CD14-positive monocyte (primary cell): ENCODE measurements around the gene ACSBG1. TPM values are rescaled to one million over a fixed set of nuclear protein-coding genes. Genes with fewer than 3 reads are reported as not detected.

ENCODE experiments used
- DNase-seq, 3 donors: peaks; one replicate each; pipeline ENCODE4 v3.0.0-alpha.2; 2011 to 2022
- H2AFZ ChIP-seq: 2 replicates; pipeline ENCODE4 v1.6.0; 2012; ENCODE audit warnings: mild to moderate bottlenecking, low read depth, low read length, inconsistent platforms; ENCODE audit not compliant: insufficient read depth, poor library complexity, severe bottlenecking
- H3K27ac ChIP-seq, 2 donors: 1 replicate in 1 of 2; 2 replicates in 1 of 2; pipeline ENCODE4 v1.5.1; 2012 to 2013; ENCODE audit warnings: low read length in 2 of 2, control low read depth in 1 of 2, inconsistent platforms in 1 of 2, low read depth in 1 of 2, mild to moderate bottlenecking in 1 of 2
- H3K27me3 ChIP-seq, 2 donors: one replicate each; pipeline versions ENCODE4 v1.6.0 to v1.6.1; 2011 to 2013; ENCODE audit warnings: low read length in 2 of 2; ENCODE audit not compliant: control insufficient read depth in 2 of 2, insufficient read depth in 2 of 2
- H3K36me3 ChIP-seq, 2 donors: replicated peaks in 1 of 2; 1 replicate in 1 of 2; 2 replicates in 1 of 2; pipeline versions ENCODE4 v1.5.1 to v1.6.1; 2012 to 2013; ENCODE audit warnings: low read length in 2 of 2, control low read depth in 1 of 2, inconsistent platforms in 1 of 2, mild to moderate bottlenecking in 1 of 2; ENCODE audit not compliant: insufficient read depth in 2 of 2, control insufficient read depth in 1 of 2
- H3K4me1 ChIP-seq, 2 donors: 1 replicate in 1 of 2; 2 replicates in 1 of 2; pipeline versions ENCODE4 v1.5.1 to v1.6.1; 2012 to 2013; ENCODE audit warnings: low read length in 2 of 2, control low read depth in 1 of 2, inconsistent platforms in 1 of 2, mild to moderate bottlenecking in 1 of 2, moderate library complexity in 1 of 2; ENCODE audit not compliant: insufficient read depth in 2 of 2, control insufficient read depth in 1 of 2
- H3K4me2 ChIP-seq: replicated peaks from 2 replicates; pipeline ENCODE3; 2012; ENCODE audit warnings: low read length, moderate library complexity, mild to moderate bottlenecking; ENCODE audit not compliant: poor library complexity, severe bottlenecking; ENCODE audit errors: extremely low read depth
- H3K4me3 ChIP-seq, 3 experiments: fragments of 200-600 bp in 1 of 3; sonication (generic) in 1 of 3; replicated peaks in 1 of 3; 1 replicate in 2 of 3; 2 replicates in 1 of 3; pipeline ENCODE4 v1.5.1; 2011 to 2013; ENCODE audit warnings: low read length in 3 of 3, mild to moderate bottlenecking in 3 of 3, control low read depth in 2 of 3, low read depth in 2 of 3, inconsistent platforms in 1 of 3, moderate library complexity in 1 of 3
- H3K79me2 ChIP-seq: 2 replicates; pipeline ENCODE4 v1.6.0; 2012; ENCODE audit warnings: mild to moderate bottlenecking, control low read depth, inconsistent platforms, low read length, moderate library complexity; ENCODE audit not compliant: insufficient read depth
- H3K9ac ChIP-seq: 2 replicates; pipeline ENCODE4 v1.6.0; 2017; ENCODE audit warnings: low read length, mild to moderate bottlenecking; ENCODE audit not compliant: insufficient read depth, poor library complexity, severe bottlenecking
- H3K9me3 ChIP-seq, 2 donors: replicated peaks in 1 of 2; 1 replicate in 1 of 2; 2 replicates in 1 of 2; pipeline versions ENCODE4 v1.5.1 to v1.6.1; 2012 to 2013; ENCODE audit warnings: low read length in 2 of 2, control low read depth in 1 of 2; ENCODE audit not compliant: control insufficient read depth in 1 of 2, insufficient read depth in 1 of 2
- H4K20me1 ChIP-seq: 2 replicates; pipeline ENCODE4 v1.6.0; 2012; ENCODE audit warnings: mild to moderate bottlenecking, low read length, control low read depth, moderate library complexity; ENCODE audit not compliant: insufficient read depth
- H3K27ac Mint-ChIP-seq, 7 donors: one replicate each; pipeline ENCODE4 v1.8.0; 2020; ENCODE audit warnings: mild to moderate bottlenecking in 7 of 7, mixed read lengths in 7 of 7, moderate library complexity in 6 of 7, inconsistent platforms in 2 of 7
- H3K27me3 Mint-ChIP-seq, 3 donors: one replicate each; pipeline ENCODE4 v1.8.0; 2021 to 2022; ENCODE audit warnings: low read depth in 3 of 3, mild to moderate bottlenecking in 3 of 3, mixed read lengths in 3 of 3, moderate library complexity in 3 of 3, inconsistent platforms in 1 of 3
- H3K36me3 Mint-ChIP-seq, 2 donors: one replicate each; pipeline ENCODE4 v1.8.0; 2020; ENCODE audit warnings: mixed read lengths in 2 of 2, inconsistent platforms in 1 of 2, mild to moderate bottlenecking in 1 of 2
- H3K4me1 Mint-ChIP-seq: one replicate; pipeline ENCODE4 v1.8.0; 2020; ENCODE audit warnings: mild to moderate bottlenecking, mixed read lengths
- H3K4me3 Mint-ChIP-seq, 2 donors: one replicate each; pipeline ENCODE4 v1.8.0; 2020; ENCODE audit warnings: mild to moderate bottlenecking in 2 of 2, mixed read lengths in 2 of 2, moderate library complexity in 1 of 2
- H3K9me3 Mint-ChIP-seq, 7 donors: one replicate each; pipeline ENCODE4 v1.8.0; 2020 to 2022; ENCODE audit warnings: mixed read lengths in 7 of 7, mild to moderate bottlenecking in 6 of 7, moderate library complexity in 6 of 7, inconsistent platforms in 2 of 7
- WGBS: methylation state at CpG from one replicate; pipeline ENCODE4 v1.1.5; 2013; ENCODE audit warnings: missing lambda C conversion rate; ENCODE audit not compliant: insufficient coverage; 5-methylcytosine and 5-hydroxymethylcytosine counted together
- intact Hi-C, 2 donors: fragments of 100-400 bp; cut with micrococcal nuclease; formaldehyde crosslinking; loops; one replicate each; pipeline versions ENCODE4 v1.15.0 to v1.15.1; 2023
- polyA plus RNA-seq, 3 donors: library from polyadenylated mRNA; depleted of rRNA in 1 of 3; unstranded in 2 of 3; stranded (reverse) in 1 of 3; fragments of 300-500 nt in 2 of 3; fragments of >200 nt in 1 of 3; fragmentation: Illumina TruSeq in 2 of 3; gene quantifications; 1 replicate in 2 of 3; 2 replicates in 1 of 3; pipeline ENCODE4 v1.2.3, GENCODE V29; 2012 to 2021
- TF ChIP-seq, protein P1 (sequence below): fragments of 200-600 bp; IDR thresholded peaks from one replicate; pipeline ENCODE4 v1.8.0; 2022; ENCODE audit warnings: antibody characterized with exemption, mild to moderate bottlenecking

Gene ACSBG1
- polyA plus RNA-seq, 3 donors: 0.01 TPM; not detected in 2

DNA sequence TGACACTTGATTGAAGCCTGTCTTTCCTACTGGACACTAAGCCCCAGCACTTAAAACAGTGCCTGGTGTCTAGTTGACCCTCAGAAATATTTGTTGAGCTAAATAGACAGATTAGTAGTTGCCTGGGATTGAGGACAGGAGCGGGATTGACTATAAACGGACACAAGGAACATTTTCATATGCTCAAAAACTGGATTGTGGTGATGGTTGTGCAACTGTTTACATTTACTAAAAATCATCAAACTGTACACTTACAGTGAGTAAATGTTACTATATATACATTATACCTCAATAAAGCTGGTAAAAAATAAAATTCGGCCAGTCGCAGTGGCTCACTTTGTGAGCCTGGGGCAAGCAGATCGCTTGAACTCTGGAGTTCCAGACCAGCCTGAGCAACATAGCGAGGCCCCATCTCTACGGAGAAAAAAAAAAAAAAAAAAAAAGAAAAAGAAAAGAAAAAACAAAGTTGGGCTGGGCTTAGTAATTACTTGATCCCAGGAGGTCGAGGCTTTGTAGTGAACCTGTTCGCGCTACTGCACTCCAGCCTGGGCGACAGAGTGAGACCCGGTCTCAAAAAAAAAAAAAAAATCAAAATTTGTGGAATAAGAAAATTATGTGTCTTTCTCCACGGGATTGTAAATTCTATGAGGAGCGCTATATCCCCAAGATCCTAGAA, 85.8 kb downstream of the ACSBG1 start:
- Histone ChIP-seq H4K20me1 (peaks cover 9% of the 10 kb centered on the region), H3K9me3 (no peaks in the 10 kb centered on the region), H3K79me2 (peaks cover 50% of the 10 kb centered on the region), H2AFZ (peak overlapping the region; percentile 74), H3K4me2 (peak overlapping the region; percentile 89), H3K36me3 (peaks cover 0 to 7% of the 10 kb centered on the region in 2 donors), H3K27ac (peak overlapping the region in 1 of 2 donors; percentile 91), H3K27me3 (no peaks in the 10 kb centered on the region), H3K4me3 (peak overlapping the region; percentile 73 to 81 (median 78)), H3K9ac (peak overlapping the region; percentile 87), H3K4me1 (peaks cover 19 to 32% of the 10 kb centered on the region in 2 donors)
- Mint-ChIP-seq H3K27me3 (peaks cover 0 to 5% (median 2%) of the 10 kb centered on the region in 3 donors), H3K4me3 (peak overlapping the region; percentile 83 to 96), H3K4me1 (peaks cover 37% of the 10 kb centered on the region), H3K36me3 (peaks cover 3 to 12% of the 10 kb centered on the region in 2 donors), H3K9me3 (no peaks in the 10 kb centered on the region), H3K27ac (peak overlapping the region; percentile 90 to 97 (median 92))
- DNase-seq: no peak
- 15% methylated on average over 5 of the region's 14 CpGs for WGBS
- TF ChIP-seq, protein P1, sequence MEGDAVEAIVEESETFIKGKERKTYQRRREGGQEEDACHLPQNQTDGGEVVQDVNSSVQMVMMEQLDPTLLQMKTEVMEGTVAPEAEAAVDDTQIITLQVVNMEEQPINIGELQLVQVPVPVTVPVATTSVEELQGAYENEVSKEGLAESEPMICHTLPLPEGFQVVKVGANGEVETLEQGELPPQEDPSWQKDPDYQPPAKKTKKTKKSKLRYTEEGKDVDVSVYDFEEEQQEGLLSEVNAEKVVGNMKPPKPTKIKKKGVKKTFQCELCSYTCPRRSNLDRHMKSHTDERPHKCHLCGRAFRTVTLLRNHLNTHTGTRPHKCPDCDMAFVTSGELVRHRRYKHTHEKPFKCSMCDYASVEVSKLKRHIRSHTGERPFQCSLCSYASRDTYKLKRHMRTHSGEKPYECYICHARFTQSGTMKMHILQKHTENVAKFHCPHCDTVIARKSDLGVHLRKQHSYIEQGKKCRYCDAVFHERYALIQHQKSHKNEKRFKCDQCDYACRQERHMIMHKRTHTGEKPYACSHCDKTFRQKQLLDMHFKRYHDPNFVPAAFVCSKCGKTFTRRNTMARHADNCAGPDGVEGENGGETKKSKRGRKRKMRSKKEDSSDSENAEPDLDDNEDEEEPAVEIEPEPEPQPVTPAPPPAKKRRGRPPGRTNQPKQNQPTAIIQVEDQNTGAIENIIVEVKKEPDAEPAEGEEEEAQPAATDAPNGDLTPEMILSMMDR: no peak
- intact Hi-C loops: loop anchor here in 1 of 2 donors (5.0 kb wide), 1 partner anchor 289 kb away; the partner anchor contains the start of gene IREB2

DNA sequence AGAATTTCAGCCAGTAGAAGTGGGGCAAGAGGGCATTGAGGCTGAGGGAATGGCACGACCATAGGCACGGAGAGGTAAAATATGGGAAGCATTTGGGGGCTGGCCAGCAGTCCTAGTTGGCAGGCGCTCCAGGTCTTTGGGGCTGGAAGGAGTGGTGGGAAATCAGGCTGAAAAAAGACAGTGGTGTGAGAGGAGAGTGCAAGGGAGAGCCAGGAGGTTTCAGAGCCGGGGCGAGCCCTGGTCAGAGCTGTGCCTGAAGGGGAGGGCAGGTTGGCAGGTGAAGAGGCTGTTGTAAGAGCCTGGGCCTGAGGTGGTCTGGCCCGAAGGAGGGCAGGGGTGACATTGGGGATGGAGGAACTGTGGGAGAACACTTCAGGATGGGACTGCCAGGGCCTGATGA, 86.8 kb downstream of the ACSBG1 start:
- H3K9ac ChIP-seq: no peak overlapping the region
- TF ChIP-seq, protein P1: no peak
- DNase-seq: no peak
- H3K27ac ChIP-seq: no peak overlapping the region
- Mint-ChIP-seq H3K27me3 (peaks cover 0 to 5% (median 2%) of the 10 kb centered on the region in 3 donors), H3K36me3 (peaks cover 0 to 2% of the 10 kb centered on the region in 2 donors), H3K9me3 (no peaks in the 10 kb centered on the region), H3K4me1 (peaks cover 33% of the 10 kb centered on the region), H3K27ac (peak overlapping the region in 1 of 7 donors; percentile 31), H3K4me3 (peak overlapping the region in 1 of 2 donors; percentile 21)
- no peaks in the 10 kb centered on the region for H4K20me1 ChIP-seq
- H3K4me3 ChIP-seq: no peak overlapping the region
- H3K27me3 ChIP-seq: no peaks in the 10 kb centered on the region
- WGBS: 96% methylated on average over 6 of the region's 6 CpGs
- H3K36me3 ChIP-seq: no peaks in the 10 kb centered on the region
- no peak overlapping the region for H3K4me2 ChIP-seq
- peaks cover 19 to 32% of the 10 kb centered on the region in 2 donors for H3K4me1 ChIP-seq
- H3K79me2 ChIP-seq: peaks cover 40% of the 10 kb centered on the region
- intact Hi-C loops: loop anchor here in 1 of 2 donors (5.0 kb wide), 1 partner anchor 290 kb away; the partner anchor contains the start of gene IREB2
- H3K9me3 ChIP-seq: no peaks in the 10 kb centered on the region
- no peak overlapping the region for H2AFZ ChIP-seq
